GM13977 (cell line): ENCODE data around the gene CORO1C.

ENCODE experiments used
- DNase-seq: peaks from one replicate; pipeline ENCODE4 v3.0.0; 2012; ENCODE audit warnings: low spot score
- in situ Hi-C: fragments of 300-500 bp; cut with MboI; formaldehyde crosslinking; loops from one replicate; pipeline ENCODE4 v1.12.0; 2022; ENCODE audit warnings: low sequenced_read_pairs, low pct_unique_long_range_greater_than_20kb, mixed read lengths, inconsistent platforms; ENCODE audit not compliant: unreplicated experiment
- TF ChIP-seq, protein P1 (sequence below): IDR thresholded peaks from 2 replicates; pipeline ENCODE4 v1.5.1; 2012; ENCODE audit warnings: mild to moderate bottlenecking, control low read depth; ENCODE audit not compliant: insufficient read depth; ENCODE audit errors: extremely low read depth, missing control alignments

Gene CORO1C

DNA sequence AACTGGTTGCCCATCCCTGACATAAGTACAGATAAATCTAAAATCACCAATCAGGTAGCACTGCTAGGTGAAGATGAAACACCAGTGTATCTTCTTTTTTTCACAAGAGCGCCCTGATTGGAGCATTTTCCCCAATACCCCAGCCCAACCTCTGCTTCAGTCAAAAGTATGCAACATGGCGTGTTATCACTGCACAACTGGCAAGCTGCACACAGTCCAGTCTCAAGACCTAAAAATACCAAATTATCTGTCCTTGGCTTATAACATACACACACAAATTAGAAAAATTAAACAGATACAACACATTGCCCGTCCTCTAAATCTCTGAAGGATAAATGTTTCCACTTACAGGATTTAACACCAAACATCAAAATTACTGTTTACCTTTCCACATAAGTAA is 77.4 kb downstream of the CORO1C start:
- in situ Hi-C loops, result loop anchor here (25.0 kb wide), 1 partner anchor 433 kb away; the partner anchor contains the start of genes ALKBH2 and UNG
- DNase-seq, result no peak
- TF ChIP-seq, protein P1, sequence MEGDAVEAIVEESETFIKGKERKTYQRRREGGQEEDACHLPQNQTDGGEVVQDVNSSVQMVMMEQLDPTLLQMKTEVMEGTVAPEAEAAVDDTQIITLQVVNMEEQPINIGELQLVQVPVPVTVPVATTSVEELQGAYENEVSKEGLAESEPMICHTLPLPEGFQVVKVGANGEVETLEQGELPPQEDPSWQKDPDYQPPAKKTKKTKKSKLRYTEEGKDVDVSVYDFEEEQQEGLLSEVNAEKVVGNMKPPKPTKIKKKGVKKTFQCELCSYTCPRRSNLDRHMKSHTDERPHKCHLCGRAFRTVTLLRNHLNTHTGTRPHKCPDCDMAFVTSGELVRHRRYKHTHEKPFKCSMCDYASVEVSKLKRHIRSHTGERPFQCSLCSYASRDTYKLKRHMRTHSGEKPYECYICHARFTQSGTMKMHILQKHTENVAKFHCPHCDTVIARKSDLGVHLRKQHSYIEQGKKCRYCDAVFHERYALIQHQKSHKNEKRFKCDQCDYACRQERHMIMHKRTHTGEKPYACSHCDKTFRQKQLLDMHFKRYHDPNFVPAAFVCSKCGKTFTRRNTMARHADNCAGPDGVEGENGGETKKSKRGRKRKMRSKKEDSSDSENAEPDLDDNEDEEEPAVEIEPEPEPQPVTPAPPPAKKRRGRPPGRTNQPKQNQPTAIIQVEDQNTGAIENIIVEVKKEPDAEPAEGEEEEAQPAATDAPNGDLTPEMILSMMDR, result no peak

DNA sequence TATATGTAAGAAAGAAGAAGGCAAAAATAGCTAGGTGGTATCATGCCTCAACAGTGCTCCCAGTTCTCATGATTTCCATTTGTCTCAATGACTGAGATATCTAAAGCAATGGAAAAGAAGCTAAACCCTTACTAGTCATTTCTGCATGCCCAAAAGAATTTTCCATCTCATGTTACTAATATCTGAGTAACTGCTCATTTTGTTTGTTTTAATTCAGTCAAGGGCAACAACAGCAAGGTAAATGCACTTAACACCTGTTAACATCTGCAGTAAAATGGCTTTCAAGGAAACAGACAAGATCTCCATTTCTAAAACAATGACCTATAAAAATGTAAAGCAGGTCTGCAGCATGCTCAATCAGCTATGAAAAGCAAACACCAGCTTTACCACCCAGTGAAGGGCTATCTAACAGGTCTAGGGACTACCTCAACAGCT is 78.2 kb downstream of the CORO1C start:
- in situ Hi-C loops, result loop anchor here (25.0 kb wide), 1 partner anchor 434 kb away; the partner anchor contains the start of genes ALKBH2 and UNG
- no peak for DNase-seq
- TF ChIP-seq, protein P1, result no peak

DNA sequence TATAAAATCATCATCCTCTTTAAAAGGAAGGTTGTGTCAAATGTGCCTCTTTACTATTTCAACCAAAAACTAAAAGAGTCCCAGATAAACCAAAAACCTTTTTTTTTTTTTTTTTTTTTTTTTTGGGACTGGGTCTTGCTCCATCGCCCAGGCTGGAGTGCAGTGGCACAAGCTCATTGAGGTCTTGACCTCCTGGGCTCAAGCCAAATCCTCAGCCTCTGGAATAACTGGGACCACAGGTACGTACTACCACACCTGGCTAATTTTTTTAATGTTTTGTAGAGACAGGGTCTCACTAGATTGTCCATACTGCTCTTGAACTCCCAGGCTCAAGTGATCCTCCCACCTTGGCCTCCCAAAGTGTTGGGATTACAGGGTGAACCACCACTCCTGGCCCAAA is 81.2 kb downstream of the CORO1C start:
- in situ Hi-C loops, result loop anchor here (25.0 kb wide), 1 partner anchor 437 kb away; the partner anchor contains the start of genes ALKBH2 and UNG
- TF ChIP-seq, protein P1, result no peak
- no peak for DNase-seq

DNA sequence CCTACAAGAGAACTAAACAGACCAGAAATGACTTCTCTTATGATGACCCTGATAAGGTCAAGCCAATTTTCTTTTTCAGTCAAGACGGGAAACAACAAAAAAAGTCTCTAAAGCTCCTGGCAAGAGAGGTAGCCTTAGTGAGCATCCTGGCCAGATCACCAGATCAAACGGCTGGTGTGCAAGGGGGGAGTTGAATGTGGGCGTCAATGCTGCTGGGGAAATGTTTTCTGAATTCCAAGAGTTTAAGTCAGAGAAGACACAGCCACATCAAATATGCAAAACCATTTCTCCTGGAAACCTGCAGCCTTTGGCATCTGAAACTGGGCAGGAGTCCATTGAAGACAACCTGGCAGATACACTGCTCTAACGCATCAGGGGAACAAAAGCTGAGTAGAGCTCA is 81.6 kb downstream of the CORO1C start:
- DNase-seq, result no peak
- in situ Hi-C loops, result loop anchor here (25.0 kb wide), 1 partner anchor 438 kb away; the partner anchor contains the start of genes ALKBH2 and UNG
- TF ChIP-seq, protein P1, result no peak

DNA sequence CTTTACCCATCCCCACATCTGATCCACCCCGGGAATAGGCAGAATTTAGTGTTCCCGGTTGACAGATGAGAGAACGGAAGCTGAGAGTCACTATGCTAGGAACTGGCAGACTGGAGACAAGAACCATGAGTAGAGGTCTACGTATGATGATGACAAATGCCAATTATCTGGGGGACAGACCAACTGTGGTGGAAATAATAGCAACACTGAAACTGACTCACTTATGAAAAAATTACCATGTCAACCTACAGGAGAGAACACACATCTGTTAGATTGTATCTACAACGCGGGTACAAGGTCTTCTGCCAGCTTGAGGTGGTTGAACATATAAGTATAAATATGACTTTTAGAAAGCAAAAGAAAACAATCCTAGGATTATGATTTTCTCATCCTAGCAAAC is 82.2 kb downstream of the CORO1C start:
- in situ Hi-C loops, result no loop called here
- TF ChIP-seq, protein P1, result no peak
- DNase-seq, result no peak

DNA sequence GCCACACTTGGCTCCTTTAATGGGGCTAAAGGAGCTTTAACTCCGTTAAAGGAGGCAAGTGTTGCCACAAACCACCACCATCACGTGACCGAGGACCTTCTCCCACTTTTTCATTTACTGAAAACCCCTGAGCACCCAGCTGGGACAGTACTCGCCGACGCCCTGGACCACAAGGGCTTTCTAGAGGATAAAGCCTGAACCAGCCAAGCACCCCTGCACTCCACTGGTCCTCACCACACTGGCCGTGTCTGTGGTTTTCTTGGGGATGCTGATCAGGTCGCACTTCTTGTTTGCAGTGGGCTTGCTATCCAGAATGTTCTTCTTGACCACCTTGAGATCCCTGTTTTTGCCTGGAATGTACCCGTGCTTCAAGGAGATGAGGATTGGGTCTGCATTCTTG is 82.9 kb downstream of the CORO1C start:
- TF ChIP-seq, protein P1, result no peak
- in situ Hi-C loops, result no loop called here
- no peak for DNase-seq
